ENCODE results near the gene SPOCK2.

DNA sequence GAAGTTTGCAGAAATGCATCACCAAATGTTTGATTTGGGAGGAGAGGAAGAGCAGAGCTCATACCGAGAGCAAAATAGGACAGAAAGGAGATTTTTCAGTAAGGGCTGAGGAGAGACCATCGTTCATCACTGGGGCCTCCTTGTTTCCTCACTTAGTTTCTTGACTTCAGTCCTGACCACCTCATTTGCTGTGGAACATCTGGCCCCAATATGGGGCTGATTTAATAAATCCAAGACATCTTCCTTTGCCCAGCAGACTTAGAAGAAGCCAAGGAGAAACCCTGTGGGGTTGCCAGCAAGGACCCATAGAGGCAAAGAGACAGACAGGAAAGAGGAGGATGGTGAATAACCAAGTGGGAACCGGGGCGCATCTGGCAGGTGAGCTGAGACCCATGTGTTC is 63.8 kb downstream of the SPOCK2 start:
- TF ChIP-seq, protein P1, sequence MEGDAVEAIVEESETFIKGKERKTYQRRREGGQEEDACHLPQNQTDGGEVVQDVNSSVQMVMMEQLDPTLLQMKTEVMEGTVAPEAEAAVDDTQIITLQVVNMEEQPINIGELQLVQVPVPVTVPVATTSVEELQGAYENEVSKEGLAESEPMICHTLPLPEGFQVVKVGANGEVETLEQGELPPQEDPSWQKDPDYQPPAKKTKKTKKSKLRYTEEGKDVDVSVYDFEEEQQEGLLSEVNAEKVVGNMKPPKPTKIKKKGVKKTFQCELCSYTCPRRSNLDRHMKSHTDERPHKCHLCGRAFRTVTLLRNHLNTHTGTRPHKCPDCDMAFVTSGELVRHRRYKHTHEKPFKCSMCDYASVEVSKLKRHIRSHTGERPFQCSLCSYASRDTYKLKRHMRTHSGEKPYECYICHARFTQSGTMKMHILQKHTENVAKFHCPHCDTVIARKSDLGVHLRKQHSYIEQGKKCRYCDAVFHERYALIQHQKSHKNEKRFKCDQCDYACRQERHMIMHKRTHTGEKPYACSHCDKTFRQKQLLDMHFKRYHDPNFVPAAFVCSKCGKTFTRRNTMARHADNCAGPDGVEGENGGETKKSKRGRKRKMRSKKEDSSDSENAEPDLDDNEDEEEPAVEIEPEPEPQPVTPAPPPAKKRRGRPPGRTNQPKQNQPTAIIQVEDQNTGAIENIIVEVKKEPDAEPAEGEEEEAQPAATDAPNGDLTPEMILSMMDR (IDR thresholded peaks at IDR 0.05; ENCODE audit: low read depth, low read length): no peak
- no peak for TF ChIP-seq EZH2phosphoT487 (IDR thresholded peaks at IDR 0.05; ENCODE audit: low read depth)

All from OCI-LY3 (cell line).